ENCODE results near the gene OMG.

Gene OMG

GRCh38 chr17:31248986-31249834 is 47.8 kb downstream of the OMG start:
- TF ChIP-seq EZH2phosphoT487 (IDR thresholded peaks at IDR 0.05; ENCODE audit: borderline replicate concordance, low read length) (no peak), CTCF (IDR thresholded peaks at IDR 0.05; ENCODE audit: low read depth, low read length, poor library complexity, severe bottlenecking) (no peak)
- Histone ChIP-seq H3K4me1 (ENCODE audit: control insufficient read depth, low read length) (peaks cover 24% of the 10 kb centered on the region), H4K20me1 (ENCODE audit: control insufficient read depth, insufficient read depth, low read depth, low read length) (no peaks in the 10 kb centered on the region), H3K4me3 (ENCODE audit: low read length) (no peak overlapping the region), H3K27me3 (ENCODE audit: control insufficient read depth, low read length) (no peaks in the 10 kb centered on the region), H3K79me2 (ENCODE audit: control insufficient read depth, low read length) (no peaks in the 10 kb centered on the region), H3K36me3 (ENCODE audit: control insufficient read depth, low read length) (peaks cover 47% of the 10 kb centered on the region), H3K9me2 (replicated peaks; ENCODE audit: control insufficient read depth, low read length) (no peaks in the 10 kb centered on the region), H3K9me3 (ENCODE audit: control insufficient read depth, insufficient read depth, low read length) (no peaks in the 10 kb centered on the region), H3F3A (ENCODE audit: control insufficient read depth, insufficient read depth) (no peaks in the 10 kb centered on the region), H3K27ac (ENCODE audit: low read depth, low read length) (no peak overlapping the region), H3K4me2 (ENCODE audit: low read length) (peak overlapping the region; percentile 51)
